Ovary (tissue), 9 donors: Measurements from ENCODE around the gene PTPRN2. TPM values are rescaled to one million over a fixed set of nuclear protein-coding genes. Genes with fewer than 3 reads are reported as not detected.
A peak's percentile ranks its signal among the peaks of the same experiment; 100 is the strongest.

Experiments used
- DNase-seq, 5 donors: peaks; one replicate each; pipeline ENCODE4 v3.0.0-alpha.2; 2019 to 2020
- H3K27ac ChIP-seq, 2 donors: fragments of 200-600 bp; one replicate each; pipeline versions ENCODE4 v1.5.1 to v1.8.0; 2019 to 2022
- H3K27me3 ChIP-seq: fragments of 200-600 bp; one replicate; pipeline ENCODE4 v1.8.0; 2022
- H3K36me3 ChIP-seq: fragments of 200-600 bp; sonication (generic); one replicate; pipeline ENCODE4 v1.5.1; 2019
- H3K4me1 ChIP-seq: one replicate; pipeline ENCODE4 v1.8.1; 2013; ENCODE audit warnings: mild to moderate bottlenecking, moderate library complexity; ENCODE audit not compliant: insufficient read depth
- H3K4me3 ChIP-seq: fragments of 200-600 bp; sonication (generic); one replicate; pipeline ENCODE4 v1.5.1; 2017
- H3K9me3 ChIP-seq, 2 donors: fragments of 200-600 bp in 1 of 2; sonication (generic) in 1 of 2; one replicate each; pipeline versions ENCODE4 v1.5.1 to v1.8.1; 2013 to 2019; ENCODE audit warnings: mild to moderate bottlenecking in 1 of 2, moderate library complexity in 1 of 2
- CTCF ChIP-seq, 3 donors: fragments of 450-650 bp in 2 of 3; fragments of 200-600 bp in 1 of 3; IDR thresholded peaks; one replicate each; pipeline versions ENCODE4 v1.5.1 to v1.8.0; 2016 to 2022; ENCODE audit warnings: antibody characterized with exemption in 3 of 3, mild to moderate bottlenecking in 1 of 3
- EP300 ChIP-seq: sonication (generic); formaldehyde crosslinking; IDR thresholded peaks from one replicate; pipeline ENCODE4 v1.6.1; 2017; ENCODE audit warnings: antibody characterized with exemption
- POLR2A ChIP-seq: fragments of 450-650 bp; IDR thresholded peaks from one replicate; pipeline ENCODE4 v1.6.1; 2017; ENCODE audit warnings: antibody characterized with exemption, mild to moderate bottlenecking, moderate library complexity
- WGBS, 3 donors: extraction: QIAGEN DNeasy Blood & Tissue Kit in 1 of 3; methylation state at CpG; one replicate each; pipeline versions ENCODE4 v1.1.5 to v1.1.7; 2013 to 2017; 5-methylcytosine and 5-hydroxymethylcytosine counted together
- intact Hi-C, 4 donors: fragments of 100-400 bp; cut with DNase I; formaldehyde crosslinking; loops; one replicate each; pipeline versions ENCODE4 v1.11.0 to v1.15.1; 2022 to 2023
- polyA plus RNA-seq, 2 donors: library from polyadenylated mRNA; stranded (reverse); fragments of 200-250 nt in 1 of 2; fragments of 350-450 nt in 1 of 2; fragmentation: Illumina TruSeq in 1 of 2; extraction: RNeasy Lipid Tissue Mini Kit (QIAGEN cat#74804) in 1 of 2; gene quantifications; one replicate each; pipeline ENCODE4 v1.2.3, GENCODE V29; 2013 to 2014
- total RNA-seq, 7 donors: library from RNA; depleted of rRNA in 2 of 7; stranded (reverse); fragments of >200 nt in 2 of 7; fragmentation: NEBNext Ultra II Directional in 3 of 7; extraction: Animal tissue kit (Norgen Biotek cat#: 25700) in 3 of 7; gene quantifications; one replicate each; pipeline versions ENCODE4 v1.1.0 to v1.2.4, GENCODE V29; 2016 to 2023
- donor health status: DM: no; HTN: no; CAD: no; lungs with moderate emphysema.
- donor health status: DM: no; HTN: no; CAD: no.
- donor health status: Bipolar disorder and iron deficiency.
- donor health status: DM: yes; HTN: yes; CAD: no.
- donor health status: DM: no; HTN: no; CAD: no.
- donor health status: DM: yes; HTN: yes; CAD: no.

Gene PTPRN2
- total and polyA plus RNA-seq, 9 donors: 3.5 to 11.1 (median 5.9) TPM

- WGBS, 3 donors: 51 to 68% (median 54%) methylated on average over 10 of the region's 10 CpGs
- no peaks in the 10 kb centered on the region for H3K36me3 ChIP-seq
- H3K27ac ChIP-seq: no peak overlapping the region
- TF ChIP-seq EP300 (no peak), POLR2A (no peak), CTCF (IDR thresholded peaks at IDR 0.05) (no peak)
- no peaks in the 10 kb centered on the region for H3K4me1 ChIP-seq
- H3K27me3 ChIP-seq: no peaks in the 10 kb centered on the region
- no peaks in the 10 kb centered on the region for H3K9me3 ChIP-seq
- no peak overlapping the region for H3K4me3 ChIP-seq
- peak in 2 of 5 donors; percentile 0 to 4 for DNase-seq
- intact Hi-C loops: no loop called here
Measured at GRCh38 chr7:157519246-157519645, 1068.4 kb downstream of the PTPRN2 start.

GRCh38 chr7:157518514-157519175, 1069.0 kb downstream of the PTPRN2 start:
- peak in 1 of 5 donors; percentile 1 for DNase-seq
- no peaks in the 10 kb centered on the region for H3K36me3 ChIP-seq
- H3K27ac ChIP-seq: no peak overlapping the region
- 78 to 82% (median 80%) methylated on average over 6 of the region's 6 CpGs for WGBS, 3 donors
- H3K27me3 ChIP-seq: no peaks in the 10 kb centered on the region
- TF ChIP-seq POLR2A (no peak), CTCF (IDR thresholded peaks at IDR 0.05) (no peak), EP300 (no peak)
- intact Hi-C loops: no loop called here
- H3K4me1 ChIP-seq: no peaks in the 10 kb centered on the region
- H3K9me3 ChIP-seq: no peaks in the 10 kb centered on the region
- H3K4me3 ChIP-seq: no peak overlapping the region

GRCh38 chr7:157517782-157518513, 1069.7 kb downstream of the PTPRN2 start:
- WGBS, 3 donors: 53 to 65% (median 59%) methylated on average over 10 of the region's 10 CpGs
- H3K4me1 ChIP-seq: no peaks in the 10 kb centered on the region
- intact Hi-C loops: no loop called here
- H3K27ac ChIP-seq: no peak overlapping the region
- TF ChIP-seq POLR2A (no peak), EP300 (no peak), CTCF (IDR thresholded peaks at IDR 0.05) (no peak)
- H3K27me3 ChIP-seq: no peaks in the 10 kb centered on the region
- H3K4me3 ChIP-seq: no peak overlapping the region
- H3K36me3 ChIP-seq: no peaks in the 10 kb centered on the region
- no peaks in the 10 kb centered on the region for H3K9me3 ChIP-seq
- peak in 1 of 5 donors; percentile 1 for DNase-seq

GRCh38 chr7:157516911-157517781, 1070.5 kb downstream of the PTPRN2 start:
- TF ChIP-seq EP300: no peak
- TF ChIP-seq POLR2A: no peak
- TF ChIP-seq CTCF (IDR thresholded peaks at IDR 0.05): no peak
- Histone ChIP-seq H3K4me3 (no peak overlapping the region), H3K36me3 (no peaks in the 10 kb centered on the region), H3K27me3 (no peaks in the 10 kb centered on the region), H3K4me1 (no peaks in the 10 kb centered on the region), H3K27ac (no peak overlapping the region), H3K9me3 (no peaks in the 10 kb centered on the region)
- intact Hi-C loops: no loop called here
- 83 to 86% (median 85%) methylated on average over 25 of the region's 25 CpGs for WGBS, 3 donors
- peak in 1 of 5 donors; percentile 2 for DNase-seq
